ENCODE measurements around the gene TCF7L1. TPM values are rescaled to one million over a fixed set of nuclear protein-coding genes. Genes with fewer than 3 reads are reported as not detected.

TCF7L1 gene
- total RNA-seq, 4 donors from 2014 or later = 5.6 to 23.2 (median 10.2) TPM

GRCh38 chr2:85254540-85255300 lies 121.5 kb downstream of the TCF7L1 start:
- DNase-seq (ENCODE audit: extremely low spot score) = no peak
- peaks cover 63 to 86% (median 66%) of the 10 kb centered on the region in 4 donors for H3K4me1 ChIP-seq
- no peaks in the 10 kb centered on the region for H3K27me3 ChIP-seq
- intact Hi-C loops (cut with DNase I) = no loop called here
- H3K27ac ChIP-seq (replicated peaks in 1 of 4) = no peak overlapping the region
- H3K4me3 ChIP-seq = no peak overlapping the region
- no peaks in the 10 kb centered on the region for H3K9me3 ChIP-seq
- no peaks in the 10 kb centered on the region for H3K36me3 ChIP-seq
- TF ChIP-seq POLR2AphosphoS5 (IDR thresholded peaks at IDR 0.05) (no peak), EP300 (IDR thresholded peaks at IDR 0.05) (no peak), POLR2A (IDR thresholded peaks at IDR 0.05; ENCODE audit: low read depth) (no peak)
- TF ChIP-seq, protein P1, sequence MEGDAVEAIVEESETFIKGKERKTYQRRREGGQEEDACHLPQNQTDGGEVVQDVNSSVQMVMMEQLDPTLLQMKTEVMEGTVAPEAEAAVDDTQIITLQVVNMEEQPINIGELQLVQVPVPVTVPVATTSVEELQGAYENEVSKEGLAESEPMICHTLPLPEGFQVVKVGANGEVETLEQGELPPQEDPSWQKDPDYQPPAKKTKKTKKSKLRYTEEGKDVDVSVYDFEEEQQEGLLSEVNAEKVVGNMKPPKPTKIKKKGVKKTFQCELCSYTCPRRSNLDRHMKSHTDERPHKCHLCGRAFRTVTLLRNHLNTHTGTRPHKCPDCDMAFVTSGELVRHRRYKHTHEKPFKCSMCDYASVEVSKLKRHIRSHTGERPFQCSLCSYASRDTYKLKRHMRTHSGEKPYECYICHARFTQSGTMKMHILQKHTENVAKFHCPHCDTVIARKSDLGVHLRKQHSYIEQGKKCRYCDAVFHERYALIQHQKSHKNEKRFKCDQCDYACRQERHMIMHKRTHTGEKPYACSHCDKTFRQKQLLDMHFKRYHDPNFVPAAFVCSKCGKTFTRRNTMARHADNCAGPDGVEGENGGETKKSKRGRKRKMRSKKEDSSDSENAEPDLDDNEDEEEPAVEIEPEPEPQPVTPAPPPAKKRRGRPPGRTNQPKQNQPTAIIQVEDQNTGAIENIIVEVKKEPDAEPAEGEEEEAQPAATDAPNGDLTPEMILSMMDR (IDR thresholded peaks at IDR 0.05) = no peak
- WGBS = 62% methylated on average over 11 of the region's 11 CpGs

DNA sequence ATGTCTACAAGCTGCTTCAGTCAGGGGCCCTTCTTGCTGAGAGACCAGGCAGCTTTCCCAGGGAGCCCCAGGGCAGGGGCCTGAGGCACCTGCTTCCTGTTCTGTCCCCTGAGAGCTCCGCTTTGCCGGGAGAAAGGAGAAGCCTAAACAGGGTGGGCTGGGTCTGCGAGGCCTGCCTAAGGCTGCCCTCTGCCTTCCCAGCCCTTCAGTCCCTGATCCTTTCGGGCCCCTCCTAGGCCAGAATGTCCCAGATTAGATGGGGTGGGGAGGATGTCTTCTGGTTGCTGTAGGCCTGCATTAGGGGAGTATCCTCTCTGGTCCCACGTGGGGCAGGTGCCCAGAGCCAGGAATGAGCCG lies 122.2 kb downstream of the TCF7L1 start:
- no peak for DNase-seq (ENCODE audit: extremely low spot score)
- no peaks in the 10 kb centered on the region for H3K36me3 ChIP-seq
- H3K9me3 ChIP-seq = no peaks in the 10 kb centered on the region
- peaks cover 61 to 84% (median 67%) of the 10 kb centered on the region in 4 donors for H3K4me1 ChIP-seq
- TF ChIP-seq EP300 (IDR thresholded peaks at IDR 0.05) = no peak
- TF ChIP-seq, protein P1 (IDR thresholded peaks at IDR 0.05) = no peak
- TF ChIP-seq POLR2AphosphoS5 (IDR thresholded peaks at IDR 0.05) = no peak
- no peak for TF ChIP-seq POLR2A (IDR thresholded peaks at IDR 0.05; ENCODE audit: low read depth)
- WGBS = 26% methylated on average over 5 of the region's 6 CpGs
- peak overlapping the region in 2 of 4 donors; percentile 27 to 45 for H3K4me3 ChIP-seq
- no peaks in the 10 kb centered on the region for H3K27me3 ChIP-seq
- intact Hi-C loops (cut with DNase I) = no loop called here
- peak overlapping the region in 3 of 4 donors; percentile 33 to 52 (median 43) for H3K27ac ChIP-seq (replicated peaks in 1 of 4)

DNA sequence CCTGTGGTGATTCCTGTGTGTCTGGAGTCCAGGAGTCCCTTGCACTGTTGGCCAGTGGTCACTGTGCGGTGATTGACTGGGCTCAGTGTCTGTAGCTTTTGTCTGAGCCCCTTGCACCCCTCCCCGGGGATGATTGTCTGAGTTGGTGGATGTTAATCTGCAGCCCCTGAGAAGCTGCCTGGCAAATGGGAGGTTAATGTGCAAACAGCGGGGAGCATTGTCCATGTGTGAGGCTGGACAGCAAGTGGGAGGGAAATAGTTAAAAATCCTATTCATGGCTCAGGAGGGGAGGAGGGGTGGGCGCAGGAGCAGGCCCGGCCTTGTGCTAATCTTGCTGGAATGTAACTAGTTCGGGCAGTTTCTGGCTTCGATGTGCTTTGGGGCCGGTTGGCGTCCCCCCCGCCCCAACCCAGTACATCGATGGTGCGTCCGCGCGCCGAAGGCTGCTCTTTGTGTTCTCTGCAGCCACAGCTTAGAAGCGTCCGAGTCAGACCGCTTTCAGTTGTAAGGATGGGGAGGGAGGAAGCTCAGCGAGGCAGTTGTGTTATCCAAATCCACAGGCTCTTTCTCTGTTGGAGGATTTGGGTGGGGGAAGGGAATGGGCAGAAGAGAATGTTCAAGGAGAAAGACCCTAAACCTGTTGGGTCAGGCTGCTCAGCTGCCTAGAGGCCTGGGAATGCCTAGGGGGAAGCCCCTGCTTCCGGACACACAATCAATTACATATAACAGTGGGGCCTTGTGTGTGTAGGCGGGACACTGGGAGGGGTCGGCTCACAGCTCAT lies 122.8 kb downstream of the TCF7L1 start:
- H3K27me3 ChIP-seq = no peaks in the 10 kb centered on the region
- TF ChIP-seq POLR2AphosphoS5 (IDR thresholded peaks at IDR 0.05) = peak in 1 of 2 donors; percentile 8
- no peak for TF ChIP-seq POLR2A (IDR thresholded peaks at IDR 0.05; ENCODE audit: low read depth)
- WGBS = 21% methylated on average over 23 of the region's 23 CpGs
- intact Hi-C loops (cut with DNase I) = no loop called here
- peak overlapping the region; percentile 18 to 52 (median 38) for H3K27ac ChIP-seq (replicated peaks in 1 of 4)
- no peaks in the 10 kb centered on the region for H3K9me3 ChIP-seq
- H3K4me3 ChIP-seq = peak overlapping the region; percentile 27 to 45 (median 33)
- DNase-seq (ENCODE audit: extremely low spot score) = no peak
- no peaks in the 10 kb centered on the region for H3K36me3 ChIP-seq
- H3K4me1 ChIP-seq = peaks cover 58 to 78% (median 61%) of the 10 kb centered on the region in 4 donors

DNA sequence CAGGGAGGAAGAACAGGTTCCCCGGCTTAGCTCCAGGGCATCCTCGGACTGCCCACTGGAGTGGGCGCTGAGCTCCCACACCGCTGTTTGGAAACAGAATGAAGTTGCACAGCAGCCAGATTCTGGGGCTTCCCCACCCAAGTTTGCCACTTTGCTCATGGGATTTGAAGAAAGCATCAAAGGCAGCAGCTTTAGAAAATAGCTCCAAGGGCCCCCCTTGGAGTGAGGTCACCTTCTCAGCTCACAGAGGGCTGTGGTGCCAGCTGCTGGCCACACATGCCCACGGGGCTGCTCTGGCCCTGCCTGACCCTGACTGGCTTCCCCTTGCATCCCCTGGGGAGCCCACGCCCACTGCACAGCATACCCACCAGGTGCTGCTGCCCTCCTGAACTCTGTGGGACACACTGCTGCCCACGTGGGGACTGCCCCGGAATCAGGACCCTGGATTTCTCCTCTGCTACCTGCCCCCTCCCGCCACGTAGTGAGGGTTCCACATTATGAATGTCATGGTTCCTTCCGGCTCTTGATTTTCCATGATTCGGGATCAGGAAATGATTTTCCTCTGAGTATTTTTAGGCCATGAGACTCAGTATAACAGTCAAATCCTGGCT lies 124.3 kb downstream of the TCF7L1 start:
- WGBS = 38% methylated on average over 12 of the region's 12 CpGs
- H3K4me1 ChIP-seq = peaks cover 58 to 74% (median 60%) of the 10 kb centered on the region in 4 donors
- peak overlapping the region; percentile 44 to 78 (median 61) for H3K27ac ChIP-seq (replicated peaks in 1 of 4)
- no peak overlapping the region for H3K4me3 ChIP-seq
- intact Hi-C loops (cut with DNase I) = no loop called here
- DNase-seq (ENCODE audit: extremely low spot score) = no peak
- H3K36me3 ChIP-seq = no peaks in the 10 kb centered on the region
- TF ChIP-seq, protein P1 (IDR thresholded peaks at IDR 0.05) = no peak
- H3K27me3 ChIP-seq = no peaks in the 10 kb centered on the region
- H3K9me3 ChIP-seq = no peaks in the 10 kb centered on the region

Data from esophagus muscularis mucosa (tissue), 4 donors.